H1 (cell line): ENCODE results near the gene CFL2. TPM values are rescaled to one million over a fixed set of nuclear protein-coding genes. Genes with fewer than 3 reads are reported as not detected.

Experiments
- CTCF ChIA-PET: fragments of 300-600 bp; sonication (Branson Sonifier 250); formaldehyde crosslinking; loops from one replicate; lab custom pipeline; 2021; ENCODE audit not compliant: partially characterized antibody; lab: Charles Lee
- POLR2A ChIA-PET: fragments of 300-600 bp; sonication (Branson Sonifier 250); formaldehyde crosslinking; loops from one replicate; lab custom pipeline; 2021; ENCODE audit warnings: inconsistent platforms; ENCODE audit not compliant: partially characterized antibody; lab: Charles Lee
- DNase-seq, 2 experiments: peaks; one replicate each; pipeline versions ENCODE4 v3.0.0 to v3.0.0-alpha.2; 2010 to 2022; ENCODE audit warnings: low spot score in 2 of 2, low read depth in 1 of 2, mixed read lengths in 1 of 2
- FAIRE-seq: peaks from 2 replicates; lab custom pipeline; 2011; peaks lifted over from hg19 to GRCh38; lab: Jason Lieb, UNC
- H2AFZ ChIP-seq: 2 replicates; pipeline ENCODE4 v1.8.1; 2012; ENCODE audit warnings: low read length, inconsistent platforms
- H2AK5ac ChIP-seq: 2 replicates; pipeline ENCODE4 v1.6.1; 2013; ENCODE audit warnings: low read depth, low read length
- H2BK120ac ChIP-seq: replicated peaks from 2 replicates; pipeline ENCODE3; 2013; ENCODE audit warnings: low read depth, low read length, inconsistent platforms
- H2BK12ac ChIP-seq: 2 replicates; pipeline ENCODE4 v1.6.1; 2013; ENCODE audit warnings: low read depth, low read length
- H2BK15ac ChIP-seq: 2 replicates; pipeline ENCODE4 v1.6.1; 2013; ENCODE audit warnings: low read length
- H2BK20ac ChIP-seq: 2 replicates; pipeline ENCODE4 v1.6.1; 2013; ENCODE audit warnings: low read length
- H2BK5ac ChIP-seq: 2 replicates; pipeline ENCODE4 v1.6.1; 2013; ENCODE audit warnings: low read depth, low read length
- H3K14ac ChIP-seq: 2 replicates; pipeline ENCODE4 v1.6.1; 2013; ENCODE audit warnings: inconsistent platforms; ENCODE audit not compliant: insufficient read length
- H3K18ac ChIP-seq: 2 replicates; pipeline ENCODE4 v1.6.1; 2013; ENCODE audit warnings: low read length; ENCODE audit errors: extremely low read depth
- H3K23ac ChIP-seq: 2 replicates; pipeline ENCODE4 v1.6.1; 2013; ENCODE audit warnings: inconsistent platforms; ENCODE audit not compliant: insufficient read length
- H3K23me2 ChIP-seq: 2 replicates; pipeline ENCODE4 v1.6.1; 2013; ENCODE audit warnings: low read depth, low read length
- H3K27ac ChIP-seq: 2 replicates; pipeline ENCODE4 v1.6.1; 2011; ENCODE audit warnings: low read depth, low read length, inconsistent platforms
- H3K27me3 ChIP-seq, 4 experiments: replicated peaks in 1 of 4; 1 replicate in 1 of 4; 2 replicates in 3 of 4; pipeline versions ENCODE4 v1.6.1 to v1.8.1; 2011 to 2013; ENCODE audit warnings: low read length in 3 of 4, mild to moderate bottlenecking in 3 of 4, inconsistent platforms in 2 of 4, mixed read lengths in 2 of 4, moderate library complexity in 1 of 4; ENCODE audit not compliant: control insufficient read depth in 3 of 4, insufficient read depth in 3 of 4; ENCODE audit errors: extremely low read depth in 1 of 4
- H3K36me3 ChIP-seq, 4 experiments: 2 replicates each; pipeline versions ENCODE4 v1.6.1 to v1.8.1; 2011 to 2013; ENCODE audit warnings: mild to moderate bottlenecking in 4 of 4, low read length in 3 of 4, moderate library complexity in 2 of 4, control low read depth in 1 of 4, inconsistent platforms in 1 of 4; ENCODE audit not compliant: insufficient read depth in 4 of 4, control insufficient read depth in 2 of 4
- H3K4ac ChIP-seq: replicated peaks from 2 replicates; pipeline ENCODE3; 2013; ENCODE audit warnings: low read length, low read depth, mixed read lengths, inconsistent platforms; ENCODE audit not compliant: insufficient read length
- H3K4me1 ChIP-seq, 4 experiments: replicated peaks in 1 of 4; 1 replicate in 1 of 4; 2 replicates in 3 of 4; pipeline versions ENCODE4 v1.6.1 to v1.8.1; 2011 to 2013; ENCODE audit warnings: low read length in 3 of 4, inconsistent platforms in 2 of 4, mixed read lengths in 1 of 4; ENCODE audit not compliant: insufficient read depth in 4 of 4, control insufficient read depth in 3 of 4
- H3K4me2 ChIP-seq, 2 experiments: 2 replicates each; pipeline versions ENCODE4 v1.6.1 to v1.8.1; 2011 to 2013; ENCODE audit warnings: low read depth in 2 of 2, low read length in 2 of 2, control low read depth in 1 of 2, inconsistent platforms in 1 of 2, mild to moderate bottlenecking in 1 of 2; ENCODE audit not compliant: insufficient read depth in 1 of 2
- H3K4me3 ChIP-seq, 4 experiments: fragments of 200-600, 300-600 bp in 1 of 4; sonication (generic), shearing (Covaris generic), sonication (Bioruptor Twin) in 1 of 4; 2 replicates each; pipeline versions ENCODE4 v1.5.1 to v1.8.1; 2011 to 2016; ENCODE audit warnings: low read length in 4 of 4, low read depth in 3 of 4, control low read depth in 2 of 4, inconsistent platforms in 2 of 4, mild to moderate bottlenecking in 2 of 4, mixed read lengths in 1 of 4, moderate library complexity in 1 of 4; ENCODE audit not compliant: insufficient read depth in 2 of 4; ENCODE audit errors: extremely low read depth in 1 of 4
- H3K56ac ChIP-seq: replicated peaks from 2 replicates; pipeline ENCODE3; 2013; ENCODE audit warnings: low read depth, mild to moderate bottlenecking, mixed read lengths, low read length, inconsistent platforms; ENCODE audit not compliant: insufficient read length
- H3K79me1 ChIP-seq: 2 replicates; pipeline ENCODE4 v1.6.1; 2013; ENCODE audit warnings: low read depth, low read length, control low read depth
- H3K79me2 ChIP-seq, 2 experiments: 2 replicates each; pipeline versions ENCODE4 v1.6.1 to v1.8.1; 2012 to 2013; ENCODE audit warnings: low read length in 2 of 2, mild to moderate bottlenecking in 2 of 2, inconsistent platforms in 1 of 2; ENCODE audit not compliant: insufficient read depth in 2 of 2, control insufficient read depth in 1 of 2
- H3K9ac ChIP-seq, 4 experiments: replicated peaks in 1 of 4; 1 replicate in 1 of 4; 2 replicates in 3 of 4; pipeline versions ENCODE4 v1.6.1 to v1.8.1; 2011 to 2013; ENCODE audit warnings: low read depth in 3 of 4, low read length in 3 of 4, control low read depth in 2 of 4, mild to moderate bottlenecking in 2 of 4, moderate library complexity in 2 of 4, inconsistent platforms in 1 of 4; ENCODE audit errors: extremely low read depth in 1 of 4
- H3K9me3 ChIP-seq, 2 experiments: 2 replicates each; pipeline versions ENCODE4 v1.6.1 to v1.8.1; 2012 to 2013; ENCODE audit warnings: mild to moderate bottlenecking in 2 of 2, moderate library complexity in 2 of 2, control low read depth in 1 of 2, inconsistent platforms in 1 of 2, low read depth in 1 of 2, low read length in 1 of 2, mixed read lengths in 1 of 2; ENCODE audit not compliant: insufficient read depth in 2 of 2
- H4K20me1 ChIP-seq, 2 experiments: replicated peaks in 1 of 2; 2 replicates each; pipeline versions ENCODE3 to v1.8.1; 2011 to 2013; ENCODE audit warnings: inconsistent platforms in 2 of 2, low read length in 2 of 2, mild to moderate bottlenecking in 1 of 2; ENCODE audit not compliant: insufficient read depth in 2 of 2, control insufficient read depth in 1 of 2
- H4K5ac ChIP-seq: 2 replicates; pipeline ENCODE4 v1.6.1; 2013; ENCODE audit warnings: low read length, low read depth, mixed read lengths, inconsistent platforms; ENCODE audit not compliant: insufficient read length
- H4K8ac ChIP-seq: 2 replicates; pipeline ENCODE4 v1.8.0; 2013; ENCODE audit warnings: mild to moderate bottlenecking, moderate library complexity, low read length, inconsistent platforms; ENCODE audit not compliant: insufficient read depth; ENCODE audit errors: extremely low read depth
- H4K91ac ChIP-seq: replicated peaks from 2 replicates; pipeline ENCODE3; 2013; ENCODE audit warnings: low read length, mixed read lengths, inconsistent platforms; ENCODE audit not compliant: insufficient read length
- CBX8 ChIP-seq: fragments of 300-800, 300-1000 bp; sonication (generic); IDR thresholded peaks from 2 replicates; pipeline ENCODE4 v1.7.1; 2016; ENCODE audit warnings: low read depth, low read length, borderline replicate concordance
- CTBP2 ChIP-seq: IDR thresholded peaks from 2 replicates; pipeline ENCODE4 v1.7.0; 2011; ENCODE audit warnings: borderline replicate concordance, mild to moderate bottlenecking, moderate library complexity, mixed read lengths, low read length; ENCODE audit not compliant: insufficient read depth, insufficient read length
- GTF2F1 ChIP-seq: IDR thresholded peaks from 2 replicates; pipeline ENCODE4 v1.6.1; 2012; ENCODE audit warnings: low read depth, low read length, improper control_type of control experiment, borderline replicate concordance
- JUND ChIP-seq: IDR thresholded peaks from 2 replicates; pipeline ENCODE4 v1.6.1; 2011; ENCODE audit warnings: mild to moderate bottlenecking, improper control_type of control experiment, low read length
- KDM1A ChIP-seq: fragments of 200-600, 300-600 bp; sonication (generic); IDR thresholded peaks from 2 replicates; pipeline ENCODE4 v1.7.1; 2016; ENCODE audit warnings: mild to moderate bottlenecking, low read length, borderline replicate concordance
- NRF1 ChIP-seq: IDR thresholded peaks from 2 replicates; pipeline ENCODE4 v1.6.1; 2011; ENCODE audit warnings: mild to moderate bottlenecking, low read depth, low read length, improper control_type of control experiment
- PHF8 ChIP-seq: fragments of 200-600 bp; sonication (generic); conservative IDR thresholded peaks from 2 replicates; pipeline ENCODE4 v1.7.1; 2012; ENCODE audit warnings: low read depth, mild to moderate bottlenecking, inconsistent platforms, low read length, moderate library complexity
- POLR2A ChIP-seq, 2 experiments: IDR thresholded peaks; 1 replicate in 1 of 2; 2 replicates in 1 of 2; pipeline ENCODE4 v1.6.1; 2011; ENCODE audit warnings: low read depth in 2 of 2, low read length in 2 of 2, mild to moderate bottlenecking in 2 of 2; ENCODE audit errors: control extremely low read depth in 1 of 2
- POU5F1 ChIP-seq: IDR thresholded peaks from 2 replicates; pipeline ENCODE4 v1.6.1; 2011; ENCODE audit warnings: low read depth, mild to moderate bottlenecking, low read length, moderate library complexity
- RFX5 ChIP-seq: IDR thresholded peaks from 2 replicates; pipeline ENCODE4 v1.6.1; 2011; ENCODE audit warnings: low read depth, low read length, improper control_type of control experiment, borderline replicate concordance
- SP1 ChIP-seq: IDR thresholded peaks from 2 replicates; pipeline ENCODE4 v1.6.1; 2011; ENCODE audit warnings: low read depth, low read length
- TBP ChIP-seq: IDR thresholded peaks from 2 replicates; pipeline ENCODE4 v1.6.1; 2011; ENCODE audit warnings: low read depth, low read length, improper control_type of control experiment
- TCF12 ChIP-seq: IDR thresholded peaks from 2 replicates; pipeline ENCODE4 v1.6.1; 2011; ENCODE audit warnings: low read depth, mild to moderate bottlenecking, low read length
- ZNF274 ChIP-seq: IDR thresholded peaks from 2 replicates; pipeline ENCODE4 v1.7.0; 2012; ENCODE audit warnings: low read length, borderline replicate concordance; ENCODE audit errors: extremely low read depth
- WGBS, 2 experiments: shearing (Covaris generic) in 1 of 2; methylation state at CpG; one replicate each; pipeline versions ENCODE4 v1.1.6 to v1.1.7; 2013 to 2015; ENCODE audit warnings: low lambda C conversion rate in 2 of 2, mixed read lengths in 2 of 2, inconsistent platforms in 1 of 2, low coverage in 1 of 2, missing lambda C conversion rate in 1 of 2; ENCODE audit not compliant: insufficient replicate concordance in 2 of 2, insufficient coverage in 1 of 2, insufficient read length in 1 of 2; ENCODE audit errors: extremely low coverage in 1 of 2, missing lambda C conversion rate in 1 of 2; 5-methylcytosine and 5-hydroxymethylcytosine counted together
- polyA plus RNA-seq, 7 experiments: library from polyadenylated mRNA; depleted of rRNA in 3 of 7; stranded (reverse) in 5 of 7; unstranded in 2 of 7; fragments of >200 nt in 5 of 7; fragments of 200-250 nt in 2 of 7; gene quantifications; 1 replicate in 5 of 7; 2 replicates in 1 of 7; 4 replicates in 1 of 7; pipeline versions ENCODE4 v1.2.1 to v1.2.3, GENCODE V29; 2011 to 2013; ENCODE audit warnings: missing spikeins in 2 of 7, mixed read lengths in 2 of 7
- total RNA-seq: library from RNA; stranded (reverse); fragmentation: NEBNext Ultra II Directional; extraction: Animal tissue kit (Norgen Biotek cat#: 25700); gene quantifications from 2 replicates; pipeline ENCODE4 v1.2.1, GENCODE V29; 2021

The CFL2 gene
- total and polyA plus RNA-seq, 2 of the 8 experiments (the other 6 are each of a cell fraction or from before 2014, with no cell fraction given), result 9.7 to 20.5 TPM

DNA sequence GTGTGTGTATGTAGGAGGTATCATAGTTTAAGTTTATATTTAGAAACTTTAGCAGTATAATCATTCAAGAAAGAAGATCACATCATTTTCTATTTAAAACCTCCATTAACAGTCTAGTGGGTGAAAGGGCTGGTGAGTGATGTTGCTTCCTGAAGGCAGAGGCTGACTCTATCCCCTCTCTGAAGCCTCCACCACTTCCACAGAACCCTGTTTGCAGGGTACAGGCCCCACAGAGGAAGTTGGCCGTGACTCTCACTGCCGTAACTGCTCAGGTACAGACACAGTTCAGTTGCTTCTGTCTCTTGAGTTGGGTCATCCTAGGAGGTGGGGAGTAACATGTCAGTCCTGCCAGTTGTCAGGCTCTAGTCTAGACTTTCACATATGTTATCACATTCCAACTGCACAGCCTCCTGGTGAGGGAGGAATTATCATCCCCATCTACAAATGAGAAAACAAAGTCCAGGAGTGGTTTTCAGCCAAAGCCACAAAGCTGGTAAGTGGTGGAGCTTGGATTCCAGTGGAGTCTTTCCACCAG is 31.5 kb downstream of the CFL2 start:
- Histone ChIP-seq H3K9me3 (no peaks in the 10 kb centered on the region), H3K9ac (no peak overlapping the region), H3K23me2 (no peaks in the 10 kb centered on the region), H3K56ac (no peak overlapping the region), H2BK5ac (no peak overlapping the region), H3K36me3 (no peaks in the 10 kb centered on the region), H2BK15ac (no peak overlapping the region), H3K27ac (no peak overlapping the region), H3K4me2 (no peak overlapping the region), H4K5ac (no peak overlapping the region), H4K8ac (no peak overlapping the region), H2AFZ (0 out of 2 replicates have a peak overlapping the region, but pooled peaks have one; percentile 24), H3K23ac (no peak overlapping the region), H3K4ac (no peak overlapping the region), H3K4me1 (peaks cover 0 to 10% (median 3%) of the 10 kb centered on the region in 4 experiments; a peak in 4 of 7 replicates), H3K79me2 (no peaks in the 10 kb centered on the region), H3K14ac (no peak overlapping the region), H2BK120ac (no peak overlapping the region), H4K91ac (no peak overlapping the region), H3K18ac (no peak overlapping the region), H3K79me1 (no peaks in the 10 kb centered on the region), H4K20me1 (no peaks in the 10 kb centered on the region), H2BK12ac (no peak overlapping the region), H2BK20ac (no peak overlapping the region), H3K4me3 (no peak overlapping the region), H2AK5ac (no peak overlapping the region), H3K27me3 (no peaks in the 10 kb centered on the region)
- CTCF ChIA-PET, result interaction anchor here (0.5 to 1.1 kb wide), 2 partner anchors 10 to 739 kb away, joined by 3 read pairs; no protein-coding TSS in a partner anchor
- DNase-seq, result no peak
- POLR2A ChIA-PET, result no interaction called here
- 87% methylated on average over 2 of the region's 2 CpGs; no CpG with 5 or more reads in 1 of the 2 experiments for WGBS, 2 experiments
- TF ChIP-seq CTBP2, result no peak
- no peak for TF ChIP-seq KDM1A
- TF ChIP-seq ZNF274, result no peak
- TF ChIP-seq RFX5, result no peak
- TF ChIP-seq POLR2A (IDR thresholded peaks at IDR 0.05; ENCODE audit: control extremely low read depth in 1 of 2, low read depth in 2 of 2, low read length in 2 of 2), result no peak
- TF ChIP-seq CBX8, result no peak
- TF ChIP-seq PHF8, result no peak
- no peak for TF ChIP-seq TBP
- no peak for TF ChIP-seq JUND
- no peak for TF ChIP-seq NRF1
- TF ChIP-seq SP1, result no peak
- TF ChIP-seq POU5F1, result no peak
- TF ChIP-seq GTF2F1, result no peak
- no peak for TF ChIP-seq TCF12
- TF ChIP-seq, all 59 proteins: peak for 0
- no peak for FAIRE-seq
